IMR-90 (cell line): Measurements from ENCODE around the gene SURF2. TPM values are rescaled to one million over a fixed set of nuclear protein-coding genes. Genes with fewer than 3 reads are reported as not detected.

Experiments
- ATAC-seq: fragments of 200-7000 bp; cut with Tn5 transposase; 2 replicates; pipeline ENCODE4 v1.9.1; 2020; ENCODE audit warnings: low read depth, mild to moderate bottlenecking, moderate library complexity
- BruUV-seq: library from RNA; stranded (reverse); fragments of 400-500 nt; replicated peaks from 2 replicates; lab custom pipeline; 2021; lab: Mats Ljungman, UMichigan
- CTCF ChIA-PET: fragments of 300-600 bp; formaldehyde crosslinking; extraction: SDS; loops from one replicate; lab custom pipeline; 2021; ENCODE audit warnings: antibody characterized with exemption; lab: Yijun Ruan, JAX
- POLR2A ChIA-PET: fragments of 300-600 bp; sonication (Branson Sonifier 250); formaldehyde crosslinking; loops from one replicate; lab custom pipeline; 2022; ENCODE audit warnings: antibody characterized with exemption; ENCODE audit not compliant: unreplicated experiment; lab: Charles Lee
- DNase-seq: peaks from one replicate; pipeline ENCODE4 v3.0.0; 2013
- H2AFZ ChIP-seq: replicated peaks from 2 replicates; pipeline ENCODE3; 2013; ENCODE audit warnings: low read length, mild to moderate bottlenecking; ENCODE audit not compliant: poor library complexity
- H2AK5ac ChIP-seq: 2 replicates; pipeline ENCODE4 v1.6.1; 2013; ENCODE audit warnings: low read depth, low read length, inconsistent platforms
- H2AK9ac ChIP-seq: replicated peaks from 2 replicates; pipeline ENCODE3; 2013; ENCODE audit warnings: mild to moderate bottlenecking, low read depth, low read length, moderate library complexity; ENCODE audit not compliant: poor library complexity
- H2BK120ac ChIP-seq: 2 replicates; pipeline ENCODE4 v1.6.1; 2013; ENCODE audit warnings: low read depth, low read length, inconsistent platforms
- H2BK15ac ChIP-seq: 3 replicates; pipeline ENCODE4 v1.6.1; 2013; ENCODE audit warnings: low read depth, low read length, inconsistent platforms
- H2BK20ac ChIP-seq: 2 replicates; pipeline ENCODE4 v1.6.1; 2013; ENCODE audit warnings: low read depth, mild to moderate bottlenecking, inconsistent platforms, low read length, moderate library complexity
- H2BK5ac ChIP-seq: 2 replicates; pipeline ENCODE4 v1.6.1; 2013; ENCODE audit warnings: mild to moderate bottlenecking, low read depth, low read length, inconsistent platforms; ENCODE audit not compliant: poor library complexity, severe bottlenecking
- H3K14ac ChIP-seq: replicated peaks from 2 replicates; pipeline ENCODE4 v1.6.1; 2013; ENCODE audit warnings: low read depth, low read length, inconsistent platforms
- H3K18ac ChIP-seq: 2 replicates; pipeline ENCODE4 v1.6.1; 2013; ENCODE audit warnings: low read depth, low read length, control low read depth
- H3K23ac ChIP-seq: 2 replicates; pipeline ENCODE4 v1.6.1; 2013; ENCODE audit warnings: low read depth, low read length, inconsistent platforms
- H3K27ac ChIP-seq: 2 replicates; pipeline ENCODE4 v1.5.1; 2013; ENCODE audit warnings: mild to moderate bottlenecking, control low read depth, low read length; ENCODE audit not compliant: insufficient read depth
- H3K27me3 ChIP-seq: 2 replicates; pipeline ENCODE4 v1.6.1; 2013; ENCODE audit warnings: low read length; ENCODE audit not compliant: control insufficient read depth, insufficient read depth
- H3K36me3 ChIP-seq: 2 replicates; pipeline ENCODE4 v1.6.1; 2013; ENCODE audit warnings: low read length, mixed read lengths; ENCODE audit not compliant: control insufficient read depth, insufficient read depth
- H3K4ac ChIP-seq: 2 replicates; pipeline ENCODE4 v1.6.1; 2013; ENCODE audit warnings: low read depth, low read length, inconsistent platforms
- H3K4me1 ChIP-seq: 2 replicates; pipeline ENCODE4 v1.6.1; 2013; ENCODE audit warnings: low read length, mixed read lengths; ENCODE audit not compliant: control insufficient read depth, insufficient read depth
- H3K4me2 ChIP-seq: 2 replicates; pipeline ENCODE4 v1.6.1; 2013; ENCODE audit warnings: low read depth, mild to moderate bottlenecking, control low read depth, low read length, moderate library complexity
- H3K4me3 ChIP-seq: 2 replicates; pipeline ENCODE4 v1.5.1; 2013; ENCODE audit warnings: low read depth, mild to moderate bottlenecking, control low read depth, low read length, moderate library complexity; ENCODE audit not compliant: insufficient read depth
- H3K56ac ChIP-seq: 2 replicates; pipeline ENCODE4 v1.6.1; 2013; ENCODE audit warnings: low read length, inconsistent platforms; ENCODE audit not compliant: insufficient read depth; ENCODE audit errors: extremely low read depth
- H3K79me1 ChIP-seq, 2 experiments: 2 replicates each; pipeline ENCODE4 v1.6.1; 2013; ENCODE audit warnings: low read length in 2 of 2, inconsistent platforms in 1 of 2, low read depth in 1 of 2
- H3K9ac ChIP-seq: 2 replicates; pipeline ENCODE4 v1.6.1; 2013; ENCODE audit warnings: low read depth, low read length, control low read depth
- H3K9me1 ChIP-seq: 2 replicates; pipeline ENCODE4 v1.6.1; 2013; ENCODE audit warnings: low read length, inconsistent platforms; ENCODE audit not compliant: insufficient read depth
- H3K9me3 ChIP-seq: 2 replicates; pipeline ENCODE4 v1.6.1; 2013; ENCODE audit warnings: low read length; ENCODE audit not compliant: control insufficient read depth, insufficient read depth
- H4K20me1 ChIP-seq: 2 replicates; pipeline ENCODE4 v1.6.1; 2013; ENCODE audit warnings: low read length, inconsistent platforms; ENCODE audit not compliant: insufficient read depth
- H4K5ac ChIP-seq: 2 replicates; pipeline ENCODE4 v1.6.1; 2013; ENCODE audit warnings: mild to moderate bottlenecking, low read depth, low read length, control low read depth
- H4K8ac ChIP-seq, 2 experiments: 2 replicates each; pipeline ENCODE4 v1.6.1; 2013; ENCODE audit warnings: low read depth in 2 of 2, low read length in 2 of 2, control low read depth in 1 of 2, inconsistent platforms in 1 of 2
- H4K91ac ChIP-seq: 2 replicates; pipeline ENCODE4 v1.6.1; 2013; ENCODE audit warnings: low read depth, low read length, inconsistent platforms; ENCODE audit not compliant: insufficient read depth
- BHLHE40 ChIP-seq: fragments of 150-350 bp; IDR thresholded peaks from 2 replicates; pipeline ENCODE4 v1.6.1; 2016; ENCODE audit warnings: mild to moderate bottlenecking, low read depth, low read length
- CEBPB ChIP-seq: IDR thresholded peaks from 2 replicates; pipeline ENCODE4 v1.6.1; 2012; ENCODE audit warnings: low read depth, low read length, improper control_type of control experiment
- CHD1 ChIP-seq: IDR thresholded peaks from 2 replicates; pipeline ENCODE4 v1.6.1; 2012; ENCODE audit warnings: low read depth, low read length, improper control_type of control experiment
- MAFK ChIP-seq: IDR thresholded peaks from 2 replicates; pipeline ENCODE4 v1.6.1; 2012; ENCODE audit warnings: low read depth, low read length, improper control_type of control experiment
- NFE2L2 ChIP-seq: fragments of 150-350 bp; IDR thresholded peaks from 2 replicates; pipeline ENCODE4 v1.6.1; 2016; ENCODE audit warnings: low read depth, mild to moderate bottlenecking, low read length
- POLR2A ChIP-seq: IDR thresholded peaks from 2 replicates; pipeline ENCODE4 v1.6.1; 2012; ENCODE audit warnings: mild to moderate bottlenecking, low read depth, low read length
- WGBS, 2 experiments: methylation state at CpG; one replicate each; pipeline versions ENCODE4 v1.1.5 to v1.1.7; 2013; ENCODE audit warnings: missing lambda C conversion rate in 2 of 2; ENCODE audit not compliant: insufficient read length in 1 of 2; ENCODE audit errors: extremely low coverage in 2 of 2; 5-methylcytosine and 5-hydroxymethylcytosine counted together
- dilution Hi-C: fragments of 300-500 bp; cut with HindIII; formaldehyde crosslinking; loops from one replicate; pipeline ENCODE4 v1.14.3; 2018; ENCODE audit warnings: low sequenced_read_pairs; ENCODE audit not compliant: unreplicated experiment
- in situ Hi-C: fragments of 300-500 bp; cut with MboI; formaldehyde crosslinking; loops from 3 replicates; pipeline ENCODE4 v1.14.3; 2019; ENCODE audit warnings: low sequenced_read_pairs, inconsistent platforms, mixed read lengths
- intact Hi-C: fragments of 100-400 bp; cut with micrococcal nuclease; formaldehyde crosslinking; loops from 2 replicates; pipeline ENCODE4 v1.10.0; 2022
- polyA plus RNA-seq, 3 experiments: library from polyadenylated mRNA; depleted of rRNA; stranded (reverse); fragments of >200 nt; gene quantifications; 2 replicates each; pipeline ENCODE4 v1.2.3, GENCODE V29; 2012; ENCODE audit warnings: low replicate concordance in 1 of 3
- total RNA-seq: library from RNA; depleted of rRNA; stranded (reverse); fragments of >200 nt; gene quantifications from 2 replicates; pipeline ENCODE4 v1.2.3, GENCODE V29; 2012

Gene SURF2
- total and polyA plus RNA-seq, 2 of the 4 experiments (the other 2 are of a cell fraction) = 9.9 to 16.3 TPM

- Histone ChIP-seq H3K14ac (no peak overlapping the region), H3K36me3 (peaks cover 64% of the 10 kb centered on the region), H3K9me3 (no peaks in the 10 kb centered on the region), H3K27me3 (no peaks in the 10 kb centered on the region), H2AK9ac (no peak overlapping the region), H2BK15ac (no peak overlapping the region), H3K23ac (no peak overlapping the region), H2BK20ac (no peak overlapping the region), H3K4me3 (no peak overlapping the region), H2AK5ac (no peak overlapping the region), H2BK120ac (no peak overlapping the region), H3K4me2 (no peak overlapping the region), H3K4ac (no peak overlapping the region), H4K5ac (no peak overlapping the region), H2BK5ac (no peak overlapping the region), H3K79me1 (peaks cover 17 to 52% of the 10 kb centered on the region in 2 experiments; a peak in 3 of 4 replicates), H4K91ac (no peak overlapping the region), H3K9me1 (peaks cover 3% of the 10 kb centered on the region; the same call in 1 of the 2 replicates), H3K56ac (no peak overlapping the region), H3K27ac (no peak overlapping the region), H3K4me1 (peaks cover 8% of the 10 kb centered on the region), H2AFZ (no peak overlapping the region), H3K9ac (no peak overlapping the region), H4K8ac (no peak overlapping the region), H3K18ac (no peak overlapping the region), H4K20me1 (peaks cover 18% of the 10 kb centered on the region)
- ChIA-PET POLR2A (no interaction called here), CTCF (no interaction called here)
- no peak for TF ChIP-seq BHLHE40
- TF ChIP-seq CHD1 = no peak
- TF ChIP-seq CEBPB = no peak
- no peak for TF ChIP-seq MAFK
- TF ChIP-seq POLR2A = no peak
- TF ChIP-seq NFE2L2 = no peak
- DNase-seq (no peak), ATAC-seq (no peak)
- dilution Hi-C loops (no loop called here), in situ Hi-C loops (no loop called here), intact Hi-C loops (no loop called here)
- 97% methylated on average over 11 of the region's 19 CpGs; no CpG with 5 or more reads in 1 of the 2 experiments for WGBS, 2 experiments
- BruUV-seq = no TSS peak
Measured at GRCh38 chr9:133344071-133344470, 12.3 kb upstream of the SURF2 start.
